ENCODE data around the gene STAC3. TPM values are rescaled to one million over a fixed set of nuclear protein-coding genes. Genes with fewer than 3 reads are reported as not detected.
A peak's percentile ranks its signal among the peaks of the same experiment; 100 is the strongest.

STAC3 gene
- total and polyA plus RNA-seq, 2 of the 13 experiments (the other 11 are each of a cell fraction or from before 2014, with no cell fraction given), result 0.18 to 0.22 TPM

DNA sequence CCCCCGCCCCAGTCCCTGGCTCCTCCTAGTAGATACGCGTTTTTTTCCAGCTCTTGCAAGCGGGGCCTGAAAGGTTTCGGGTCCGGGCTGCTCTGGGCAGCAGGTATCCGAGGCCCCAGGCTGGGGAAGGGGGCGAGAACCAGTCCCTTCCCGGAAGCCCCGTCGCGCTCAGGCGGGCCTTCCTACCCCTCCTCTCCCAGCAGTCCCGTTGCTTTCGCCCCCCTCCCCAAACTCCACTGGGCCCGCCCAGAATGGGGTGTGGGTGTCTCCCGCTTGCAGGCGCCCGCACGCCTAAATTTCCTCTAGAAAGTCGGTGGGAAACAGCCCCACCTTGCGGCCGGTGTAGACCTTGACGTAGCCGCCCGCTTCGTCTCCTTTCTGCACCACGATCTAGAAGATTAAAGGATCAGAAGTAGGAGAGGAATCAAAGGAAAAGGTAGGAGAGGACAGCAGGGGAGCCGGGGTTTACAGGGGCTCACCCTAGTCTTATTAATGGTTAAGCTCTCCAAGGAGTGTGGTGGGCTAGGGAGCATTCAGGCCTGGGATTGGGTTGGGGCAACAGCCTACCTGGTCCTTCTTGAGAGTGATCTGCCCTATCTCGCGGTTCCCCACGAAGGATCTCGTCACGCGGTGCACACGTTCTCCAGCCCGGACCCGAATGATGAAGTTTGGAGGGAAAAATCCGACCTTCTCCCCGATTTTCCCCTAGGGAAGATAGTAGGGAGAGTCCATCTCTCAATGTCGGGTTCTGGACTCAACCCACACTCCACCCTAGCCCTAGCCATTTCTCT, 7.3 kb downstream of the STAC3 start (continued):
- TF ChIP-seq, protein P1, sequence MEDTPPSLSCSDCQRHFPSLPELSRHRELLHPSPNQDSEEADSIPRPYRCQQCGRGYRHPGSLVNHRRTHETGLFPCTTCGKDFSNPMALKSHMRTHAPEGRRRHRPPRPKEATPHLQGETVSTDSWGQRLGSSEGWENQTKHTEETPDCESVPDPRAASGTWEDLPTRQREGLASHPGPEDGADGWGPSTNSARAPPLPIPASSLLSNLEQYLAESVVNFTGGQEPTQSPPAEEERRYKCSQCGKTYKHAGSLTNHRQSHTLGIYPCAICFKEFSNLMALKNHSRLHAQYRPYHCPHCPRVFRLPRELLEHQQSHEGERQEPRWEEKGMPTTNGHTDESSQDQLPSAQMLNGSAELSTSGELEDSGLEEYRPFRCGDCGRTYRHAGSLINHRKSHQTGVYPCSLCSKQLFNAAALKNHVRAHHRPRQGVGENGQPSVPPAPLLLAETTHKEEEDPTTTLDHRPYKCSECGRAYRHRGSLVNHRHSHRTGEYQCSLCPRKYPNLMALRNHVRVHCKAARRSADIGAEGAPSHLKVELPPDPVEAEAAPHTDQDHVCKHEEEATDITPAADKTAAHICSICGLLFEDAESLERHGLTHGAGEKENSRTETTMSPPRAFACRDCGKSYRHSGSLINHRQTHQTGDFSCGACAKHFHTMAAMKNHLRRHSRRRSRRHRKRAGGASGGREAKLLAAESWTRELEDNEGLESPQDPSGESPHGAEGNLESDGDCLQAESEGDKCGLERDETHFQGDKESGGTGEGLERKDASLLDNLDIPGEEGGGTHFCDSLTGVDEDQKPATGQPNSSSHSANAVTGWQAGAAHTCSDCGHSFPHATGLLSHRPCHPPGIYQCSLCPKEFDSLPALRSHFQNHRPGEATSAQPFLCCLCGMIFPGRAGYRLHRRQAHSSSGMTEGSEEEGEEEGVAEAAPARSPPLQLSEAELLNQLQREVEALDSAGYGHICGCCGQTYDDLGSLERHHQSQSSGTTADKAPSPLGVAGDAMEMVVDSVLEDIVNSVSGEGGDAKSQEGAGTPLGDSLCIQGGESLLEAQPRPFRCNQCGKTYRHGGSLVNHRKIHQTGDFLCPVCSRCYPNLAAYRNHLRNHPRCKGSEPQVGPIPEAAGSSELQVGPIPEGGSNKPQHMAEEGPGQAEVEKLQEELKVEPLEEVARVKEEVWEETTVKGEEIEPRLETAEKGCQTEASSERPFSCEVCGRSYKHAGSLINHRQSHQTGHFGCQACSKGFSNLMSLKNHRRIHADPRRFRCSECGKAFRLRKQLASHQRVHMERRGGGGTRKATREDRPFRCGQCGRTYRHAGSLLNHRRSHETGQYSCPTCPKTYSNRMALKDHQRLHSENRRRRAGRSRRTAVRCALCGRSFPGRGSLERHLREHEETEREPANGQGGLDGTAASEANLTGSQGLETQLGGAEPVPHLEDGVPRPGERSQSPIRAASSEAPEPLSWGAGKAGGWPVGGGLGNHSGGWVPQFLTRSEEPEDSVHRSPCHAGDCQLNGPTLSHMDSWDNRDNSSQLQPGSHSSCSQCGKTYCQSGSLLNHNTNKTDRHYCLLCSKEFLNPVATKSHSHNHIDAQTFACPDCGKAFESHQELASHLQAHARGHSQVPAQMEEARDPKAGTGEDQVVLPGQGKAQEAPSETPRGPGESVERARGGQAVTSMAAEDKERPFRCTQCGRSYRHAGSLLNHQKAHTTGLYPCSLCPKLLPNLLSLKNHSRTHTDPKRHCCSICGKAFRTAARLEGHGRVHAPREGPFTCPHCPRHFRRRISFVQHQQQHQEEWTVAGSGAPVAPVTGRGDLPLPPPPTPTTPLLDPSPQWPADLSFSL (CRISPR knock-in tag; IDR thresholded peaks at IDR 0.05), result no peak
- TF ChIP-seq ZSCAN29 (CRISPR knock-in tag; conservative IDR thresholded peaks at IDR 0.05), result no peak
- TF ChIP-seq U2AF1 (optimal IDR thresholded peaks at IDR 0.05; ENCODE audit: low read depth, low read length), result no peak
- no peak for TF ChIP-seq ESRRA (CRISPR knock-in tag; IDR thresholded peaks at IDR 0.05; ENCODE audit: low read depth)
- TF ChIP-seq ZSCAN20 (CRISPR knock-in tag; IDR thresholded peaks at IDR 0.05; ENCODE audit: borderline replicate concordance), result no peak
- no peak for TF ChIP-seq ZNF773 (CRISPR knock-in tag; IDR thresholded peaks at IDR 0.05; ENCODE audit: borderline replicate concordance)
- peak; percentile 12 for TF ChIP-seq TEAD3 (CRISPR knock-in tag; optimal IDR thresholded peaks at IDR 0.05; ENCODE audit: borderline replicate concordance)
- TF ChIP-seq ZNF260 (CRISPR knock-in tag; IDR thresholded peaks at IDR 0.05; ENCODE audit: borderline replicate concordance, low read depth), result no peak
- no peak for TF ChIP-seq FLYWCH1 (CRISPR knock-in tag; IDR thresholded peaks at IDR 0.05)
- no peak for TF ChIP-seq ZNF44 (CRISPR knock-in tag; IDR thresholded peaks at IDR 0.05)
- TF ChIP-seq, protein P2, sequence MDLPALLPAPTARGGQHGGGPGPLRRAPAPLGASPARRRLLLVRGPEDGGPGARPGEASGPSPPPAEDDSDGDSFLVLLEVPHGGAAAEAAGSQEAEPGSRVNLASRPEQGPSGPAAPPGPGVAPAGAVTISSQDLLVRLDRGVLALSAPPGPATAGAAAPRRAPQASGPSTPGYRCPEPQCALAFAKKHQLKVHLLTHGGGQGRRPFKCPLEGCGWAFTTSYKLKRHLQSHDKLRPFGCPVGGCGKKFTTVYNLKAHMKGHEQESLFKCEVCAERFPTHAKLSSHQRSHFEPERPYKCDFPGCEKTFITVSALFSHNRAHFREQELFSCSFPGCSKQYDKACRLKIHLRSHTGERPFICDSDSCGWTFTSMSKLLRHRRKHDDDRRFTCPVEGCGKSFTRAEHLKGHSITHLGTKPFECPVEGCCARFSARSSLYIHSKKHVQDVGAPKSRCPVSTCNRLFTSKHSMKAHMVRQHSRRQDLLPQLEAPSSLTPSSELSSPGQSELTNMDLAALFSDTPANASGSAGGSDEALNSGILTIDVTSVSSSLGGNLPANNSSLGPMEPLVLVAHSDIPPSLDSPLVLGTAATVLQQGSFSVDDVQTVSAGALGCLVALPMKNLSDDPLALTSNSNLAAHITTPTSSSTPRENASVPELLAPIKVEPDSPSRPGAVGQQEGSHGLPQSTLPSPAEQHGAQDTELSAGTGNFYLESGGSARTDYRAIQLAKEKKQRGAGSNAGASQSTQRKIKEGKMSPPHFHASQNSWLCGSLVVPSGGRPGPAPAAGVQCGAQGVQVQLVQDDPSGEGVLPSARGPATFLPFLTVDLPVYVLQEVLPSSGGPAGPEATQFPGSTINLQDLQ (CRISPR knock-in tag; IDR thresholded peaks at IDR 0.05), result no peak
- TF ChIP-seq ZNF589 (CRISPR knock-in tag; conservative IDR thresholded peaks at IDR 0.05), result no peak
- TF ChIP-seq, protein P3, sequence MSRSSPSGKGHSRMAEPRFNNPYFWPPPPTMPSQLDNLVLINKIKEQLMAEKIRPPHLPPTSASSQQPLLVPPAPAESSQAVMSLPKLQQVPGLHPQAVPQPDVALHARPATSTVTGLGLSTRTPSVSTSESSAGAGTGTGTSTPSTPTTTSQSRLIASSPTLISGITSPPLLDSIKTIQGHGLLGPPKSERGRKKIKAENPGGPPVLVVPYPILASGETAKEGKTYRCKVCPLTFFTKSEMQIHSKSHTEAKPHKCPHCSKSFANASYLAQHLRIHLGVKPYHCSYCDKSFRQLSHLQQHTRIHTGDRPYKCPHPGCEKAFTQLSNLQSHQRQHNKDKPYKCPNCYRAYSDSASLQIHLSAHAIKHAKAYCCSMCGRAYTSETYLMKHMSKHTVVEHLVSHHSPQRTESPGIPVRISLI (CRISPR knock-in tag; IDR thresholded peaks at IDR 0.05; ENCODE audit: borderline replicate concordance), result no peak
- TF ChIP-seq, protein P4, sequence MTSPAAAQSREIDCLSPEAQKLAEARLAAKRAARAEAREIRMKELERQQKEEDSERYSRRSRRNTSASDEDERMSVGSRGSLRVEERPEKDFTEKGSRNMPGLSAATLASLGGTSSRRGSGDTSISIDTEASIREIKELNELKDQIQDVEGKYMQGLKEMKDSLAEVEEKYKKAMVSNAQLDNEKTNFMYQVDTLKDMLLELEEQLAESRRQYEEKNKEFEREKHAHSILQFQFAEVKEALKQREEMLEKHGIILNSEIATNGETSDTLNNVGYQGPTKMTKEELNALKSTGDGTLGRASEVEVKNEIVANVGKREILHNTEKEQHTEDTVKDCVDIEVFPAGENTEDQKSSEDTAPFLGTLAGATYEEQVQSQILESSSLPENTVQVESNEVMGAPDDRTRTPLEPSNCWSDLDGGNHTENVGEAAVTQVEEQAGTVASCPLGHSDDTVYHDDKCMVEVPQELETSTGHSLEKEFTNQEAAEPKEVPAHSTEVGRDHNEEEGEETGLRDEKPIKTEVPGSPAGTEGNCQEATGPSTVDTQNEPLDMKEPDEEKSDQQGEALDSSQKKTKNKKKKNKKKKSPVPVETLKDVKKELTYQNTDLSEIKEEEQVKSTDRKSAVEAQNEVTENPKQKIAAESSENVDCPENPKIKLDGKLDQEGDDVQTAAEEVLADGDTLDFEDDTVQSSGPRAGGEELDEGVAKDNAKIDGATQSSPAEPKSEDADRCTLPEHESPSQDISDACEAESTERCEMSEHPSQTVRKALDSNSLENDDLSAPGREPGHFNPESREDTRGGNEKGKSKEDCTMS (CRISPR knock-in tag; conservative IDR thresholded peaks at IDR 0.05), result no peak
- TF ChIP-seq ZNF709 (CRISPR knock-in tag; IDR thresholded peaks at IDR 0.05), result no peak
